ENCODE measurements around the gene TOR1B. TPM values are rescaled to one million over a fixed set of nuclear protein-coding genes. Genes with fewer than 3 reads are reported as not detected.

TOR1B gene
- total RNA-seq, 5 donors from 2014 or later (not counting 1 experiment from before 2014, with no cell fraction given), result 19.3 to 31.0 (median 26.4) TPM

DNA sequence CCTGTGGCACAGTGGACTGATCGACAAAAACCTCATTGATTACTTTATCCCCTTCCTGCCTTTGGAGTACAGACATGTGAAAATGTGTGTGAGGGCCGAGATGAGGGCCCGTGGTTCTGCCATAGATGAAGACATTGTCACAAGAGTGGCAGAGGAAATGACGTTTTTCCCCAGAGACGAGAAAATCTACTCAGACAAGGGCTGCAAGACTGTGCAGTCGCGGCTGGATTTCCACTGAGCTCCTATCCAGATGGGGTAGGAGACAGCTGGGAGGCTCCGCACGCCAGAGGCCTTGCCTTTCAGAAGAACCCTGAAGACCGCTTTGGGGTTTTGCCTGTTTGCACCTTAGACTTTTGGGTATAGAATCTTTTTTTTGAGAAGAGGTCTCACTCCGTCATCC lies 6.4 kb downstream of the TOR1B start:
- H3K4me3 ChIP-seq (ENCODE audit: control insufficient read depth in 1 of 2, extremely low read depth in 1 of 2, low read length in 1 of 2), result no peak overlapping the region
- H3K9me3 Mint-ChIP-seq, result no peaks in the 10 kb centered on the region
- H3K27ac Mint-ChIP-seq, result no peak overlapping the region
- CTCF ChIA-PET, result interaction anchor here in 1 of 2 donors (0.6 kb wide), 1 partner anchor 9 kb away, joined by 6 read pairs; no protein-coding TSS in a partner anchor
- no peak overlapping the region for H3K27ac ChIP-seq (ENCODE audit: low read length)
- H3K36me3 ChIP-seq (ENCODE audit: control insufficient read depth in 2 of 2, extremely low read depth in 1 of 2, insufficient read depth in 1 of 2, low read length in 1 of 2), result peaks cover 0 to 70% of the 10 kb centered on the region in 2 donors
- ATAC-seq (replicated peaks in 1 of 4) (no peak), DNase-seq (no peak)
- WGBS (ENCODE audit: insufficient coverage), result 81% methylated on average over 8 of the region's 11 CpGs
- no peak overlapping the region for H3K4me3 Mint-ChIP-seq
- H3K4me1 ChIP-seq (ENCODE audit: control insufficient read depth in 1 of 2, extremely low read depth in 1 of 2, insufficient read depth in 2 of 2, low read length in 2 of 2), result peaks cover 0 to 15% of the 10 kb centered on the region in 2 experiments
- H3K9me3 ChIP-seq, result no peaks in the 10 kb centered on the region
- H3K27me3 ChIP-seq (replicated peaks in 1 of 2; ENCODE audit: control insufficient read depth in 2 of 2, extremely low read depth in 1 of 2, insufficient read depth in 2 of 2, low read length in 1 of 2), result no peaks in the 10 kb centered on the region
- POLR2A ChIA-PET, result no interaction called here
- H3K4me1 Mint-ChIP-seq, result peaks cover 25 to 34% (median 33%) of the 10 kb centered on the region in 3 donors
- H3K36me3 Mint-ChIP-seq, result peaks cover 35% of the 10 kb centered on the region
- no peaks in the 10 kb centered on the region for H3K27me3 Mint-ChIP-seq

DNA sequence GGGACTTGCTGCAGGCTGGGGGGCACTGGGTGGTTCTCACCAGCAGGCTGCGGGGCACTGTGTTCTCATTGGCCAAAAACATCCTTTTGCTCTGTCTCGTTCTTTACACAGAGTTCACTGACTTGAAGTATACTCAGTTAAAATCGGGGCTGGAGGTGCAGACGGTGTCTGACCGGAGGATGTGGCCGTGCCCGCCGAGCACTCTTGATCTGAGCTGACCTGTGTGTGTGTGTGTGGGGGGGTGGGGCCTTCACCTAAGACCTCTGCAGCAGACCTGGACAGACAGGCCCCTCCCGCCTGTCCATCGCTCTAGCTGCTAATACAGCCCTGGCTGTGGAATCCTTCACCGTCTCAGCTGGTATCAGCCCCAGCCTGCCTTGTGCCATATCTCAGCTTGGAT lies 7.1 kb downstream of the TOR1B start:
- 87% methylated on average over 6 of the region's 11 CpGs for WGBS (ENCODE audit: insufficient coverage)

DNA sequence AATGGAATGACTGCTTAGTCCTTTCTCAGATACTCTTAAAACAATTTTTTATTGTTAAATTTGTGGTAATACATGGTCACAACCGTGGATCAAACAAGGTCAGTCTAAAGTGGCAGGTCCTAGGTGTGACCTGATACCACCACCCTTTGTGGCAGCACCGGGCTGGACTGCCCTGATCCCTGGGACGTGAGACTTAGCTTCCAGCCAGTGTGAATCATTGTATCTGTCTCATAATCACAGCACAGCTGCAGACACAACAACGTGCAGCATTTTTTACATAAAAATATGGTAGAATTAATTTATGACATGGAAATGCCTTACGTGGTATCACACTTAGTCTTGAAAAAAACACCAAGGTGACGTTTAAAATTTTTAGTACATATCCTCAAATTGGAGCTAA lies 7.8 kb downstream of the TOR1B start:
- Mint-ChIP-seq H3K4me1 (peaks cover 19 to 32% (median 25%) of the 10 kb centered on the region in 3 donors), H3K27me3 (no peaks in the 10 kb centered on the region), H3K36me3 (peaks cover 46% of the 10 kb centered on the region), H3K27ac (no peak overlapping the region), H3K4me3 (no peak overlapping the region), H3K9me3 (no peaks in the 10 kb centered on the region)
- H3K27ac ChIP-seq (ENCODE audit: low read length), result no peak overlapping the region
- H3K4me3 ChIP-seq (ENCODE audit: control insufficient read depth in 1 of 2, extremely low read depth in 1 of 2, low read length in 1 of 2), result no peak overlapping the region
- H3K27me3 ChIP-seq (replicated peaks in 1 of 2; ENCODE audit: control insufficient read depth in 2 of 2, extremely low read depth in 1 of 2, insufficient read depth in 2 of 2, low read length in 1 of 2), result no peaks in the 10 kb centered on the region
- H3K36me3 ChIP-seq (ENCODE audit: control insufficient read depth in 2 of 2, extremely low read depth in 1 of 2, insufficient read depth in 1 of 2, low read length in 1 of 2), result peaks cover 13 to 78% of the 10 kb centered on the region in 2 donors
- 100% methylated on average over 2 of the region's 6 CpGs for WGBS (ENCODE audit: insufficient coverage)
- DNase-seq, result no peak
- H3K4me1 ChIP-seq (ENCODE audit: control insufficient read depth in 1 of 2, extremely low read depth in 1 of 2, insufficient read depth in 2 of 2, low read length in 2 of 2), result peaks cover 0 to 6% of the 10 kb centered on the region in 2 experiments
- no peaks in the 10 kb centered on the region for H3K9me3 ChIP-seq
- no peak for ATAC-seq (replicated peaks in 1 of 4)
- ChIA-PET POLR2A (interaction anchor here in 1 of 2 donors (0.6 kb wide), 1 partner anchor 259 kb away, joined by 3 read pairs; no protein-coding TSS in a partner anchor), CTCF (interaction anchor here in 1 of 2 donors (0.6 kb wide), 1 partner anchor 181 kb away, joined by 3 read pairs; no protein-coding TSS in a partner anchor)

More for the DNA sequence above, 7.1 kb downstream of the TOR1B start:
- Histone ChIP-seq H3K36me3 (ENCODE audit: control insufficient read depth in 2 of 2, extremely low read depth in 1 of 2, insufficient read depth in 1 of 2, low read length in 1 of 2) (peaks cover 7 to 77% of the 10 kb centered on the region in 2 donors), H3K9me3 (no peaks in the 10 kb centered on the region), H3K27me3 (replicated peaks in 1 of 2; ENCODE audit: control insufficient read depth in 2 of 2, extremely low read depth in 1 of 2, insufficient read depth in 2 of 2, low read length in 1 of 2) (no peaks in the 10 kb centered on the region), H3K4me1 (ENCODE audit: control insufficient read depth in 1 of 2, extremely low read depth in 1 of 2, insufficient read depth in 2 of 2, low read length in 2 of 2) (peaks cover 0 to 11% of the 10 kb centered on the region in 2 experiments), H3K4me3 (ENCODE audit: control insufficient read depth in 1 of 2, extremely low read depth in 1 of 2, low read length in 1 of 2) (no peak overlapping the region), H3K27ac (ENCODE audit: low read length) (no peak overlapping the region)
- Mint-ChIP-seq H3K36me3 (peaks cover 40% of the 10 kb centered on the region), H3K4me3 (no peak overlapping the region), H3K9me3 (no peaks in the 10 kb centered on the region), H3K27me3 (no peaks in the 10 kb centered on the region), H3K27ac (no peak overlapping the region), H3K4me1 (peaks cover 23 to 32% (median 32%) of the 10 kb centered on the region in 3 donors)
- DNase-seq (no peak), ATAC-seq (replicated peaks in 1 of 4) (no peak)
- ChIA-PET CTCF (interaction anchor here in 1 of 2 donors (0.5 kb wide), 1 partner anchor 433 kb away, joined by 10 read pairs; no protein-coding TSS in a partner anchor), POLR2A (no interaction called here)

DNA sequence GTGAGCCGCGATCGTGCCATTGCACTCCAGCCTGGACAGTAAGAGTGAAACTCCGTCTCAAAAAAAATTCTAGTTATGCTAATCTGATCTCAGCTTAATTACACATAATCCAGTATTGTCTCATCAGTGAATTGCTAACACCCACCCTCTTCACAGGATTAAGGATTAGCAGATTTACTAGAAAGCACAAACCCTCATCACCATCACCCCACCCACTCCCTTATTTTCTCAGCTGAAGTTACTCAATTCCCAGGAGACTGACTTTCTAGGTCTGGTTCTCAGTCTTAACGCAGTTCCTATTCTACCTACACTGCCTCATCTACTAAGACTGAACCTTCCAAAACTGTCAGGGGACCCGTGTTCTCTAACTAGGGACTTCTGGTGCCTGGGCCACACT lies 9.0 kb downstream of the TOR1B start:
- no peaks in the 10 kb centered on the region for H3K27me3 ChIP-seq (replicated peaks in 1 of 2; ENCODE audit: control insufficient read depth in 2 of 2, extremely low read depth in 1 of 2, insufficient read depth in 2 of 2, low read length in 1 of 2)
- ATAC-seq (replicated peaks in 1 of 4) (no peak), DNase-seq (no peak)
- H3K36me3 ChIP-seq (ENCODE audit: control insufficient read depth in 2 of 2, extremely low read depth in 1 of 2, insufficient read depth in 1 of 2, low read length in 1 of 2), result peaks cover 17 to 82% of the 10 kb centered on the region in 2 donors
- Mint-ChIP-seq H3K27me3 (no peaks in the 10 kb centered on the region), H3K4me3 (no peak overlapping the region), H3K4me1 (peaks cover 18 to 29% (median 19%) of the 10 kb centered on the region in 3 donors), H3K9me3 (no peaks in the 10 kb centered on the region), H3K36me3 (peaks cover 48% of the 10 kb centered on the region), H3K27ac (no peak overlapping the region)
- H3K27ac ChIP-seq (ENCODE audit: low read length), result no peak overlapping the region
- peaks cover 0 to 9% of the 10 kb centered on the region in 2 experiments for H3K4me1 ChIP-seq (ENCODE audit: control insufficient read depth in 1 of 2, extremely low read depth in 1 of 2, insufficient read depth in 2 of 2, low read length in 2 of 2)
- CTCF ChIA-PET, result no interaction called here
- POLR2A ChIA-PET, result no interaction called here
- H3K9me3 ChIP-seq, result no peaks in the 10 kb centered on the region
- no peak overlapping the region for H3K4me3 ChIP-seq (ENCODE audit: control insufficient read depth in 1 of 2, extremely low read depth in 1 of 2, low read length in 1 of 2)
- WGBS (ENCODE audit: insufficient coverage), result 60% methylated on average over 6 of the region's 6 CpGs

DNA sequence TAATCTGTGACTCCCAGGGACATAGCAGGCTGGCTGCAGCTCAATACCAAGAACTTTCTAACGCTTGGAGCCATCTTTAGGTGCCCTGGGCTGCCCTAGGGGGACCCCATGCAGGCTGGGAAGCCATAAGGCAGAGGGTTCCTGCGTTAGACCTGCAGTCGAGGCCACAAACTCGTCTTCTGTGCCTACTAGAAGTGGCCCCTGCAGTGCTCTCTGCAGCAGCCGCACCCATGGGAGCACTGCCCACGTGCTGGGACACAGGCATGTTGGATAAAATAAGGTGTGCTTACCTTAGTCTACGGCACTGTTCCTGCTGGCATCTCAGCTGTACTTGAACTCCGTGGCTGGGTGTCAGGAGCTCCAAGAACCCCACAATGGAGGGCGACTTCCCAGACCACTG lies 9.4 kb downstream of the TOR1B start:
- H3K9me3 ChIP-seq, result no peaks in the 10 kb centered on the region
- Mint-ChIP-seq H3K27me3 (no peaks in the 10 kb centered on the region), H3K4me1 (peaks cover 14 to 25% (median 15%) of the 10 kb centered on the region in 3 donors), H3K4me3 (no peak overlapping the region), H3K9me3 (no peaks in the 10 kb centered on the region), H3K36me3 (peaks cover 44% of the 10 kb centered on the region), H3K27ac (no peak overlapping the region)
- no peak for DNase-seq
- no peak for ATAC-seq (replicated peaks in 1 of 4)
- H3K36me3 ChIP-seq (ENCODE audit: control insufficient read depth in 2 of 2, extremely low read depth in 1 of 2, insufficient read depth in 1 of 2, low read length in 1 of 2), result peaks cover 17 to 80% of the 10 kb centered on the region in 2 donors
- ChIA-PET POLR2A (no interaction called here), CTCF (no interaction called here)
- H3K4me3 ChIP-seq (ENCODE audit: control insufficient read depth in 1 of 2, extremely low read depth in 1 of 2, low read length in 1 of 2), result no peak overlapping the region
- H3K27ac ChIP-seq (ENCODE audit: low read length), result no peak overlapping the region
- 96% methylated on average over 9 of the region's 9 CpGs for WGBS (ENCODE audit: insufficient coverage)
- peaks cover 0 to 9% of the 10 kb centered on the region in 2 experiments for H3K4me1 ChIP-seq (ENCODE audit: control insufficient read depth in 1 of 2, extremely low read depth in 1 of 2, insufficient read depth in 2 of 2, low read length in 2 of 2)
- H3K27me3 ChIP-seq (replicated peaks in 1 of 2; ENCODE audit: control insufficient read depth in 2 of 2, extremely low read depth in 1 of 2, insufficient read depth in 2 of 2, low read length in 1 of 2), result no peaks in the 10 kb centered on the region

DNA sequence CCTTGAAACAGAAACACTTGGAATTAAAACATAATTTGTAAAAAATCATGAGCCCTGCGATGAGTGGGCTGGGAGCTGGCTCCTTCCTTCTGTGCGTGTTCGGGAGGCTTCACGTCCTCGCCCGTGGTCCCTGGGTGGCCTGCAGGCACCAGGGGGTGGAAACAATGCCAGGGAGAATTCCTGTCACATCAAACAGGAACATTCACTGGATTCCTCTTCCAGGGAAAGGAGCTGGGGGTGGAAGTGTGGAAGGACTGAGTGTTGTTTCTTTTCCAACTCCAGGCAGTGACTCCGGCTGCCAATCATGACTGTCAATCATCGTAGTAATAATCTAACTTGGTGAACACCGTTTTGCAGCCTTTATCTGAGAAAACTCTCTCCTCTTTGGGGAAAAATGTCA lies 10.7 kb downstream of the TOR1B start:
- Histone ChIP-seq H3K4me3 (ENCODE audit: control insufficient read depth in 1 of 2, extremely low read depth in 1 of 2, low read length in 1 of 2) (no peak overlapping the region), H3K36me3 (ENCODE audit: control insufficient read depth in 2 of 2, extremely low read depth in 1 of 2, insufficient read depth in 1 of 2, low read length in 1 of 2) (peaks cover 17 to 87% of the 10 kb centered on the region in 2 donors), H3K4me1 (ENCODE audit: control insufficient read depth in 1 of 2, extremely low read depth in 1 of 2, insufficient read depth in 2 of 2, low read length in 2 of 2) (peaks cover 0 to 9% of the 10 kb centered on the region in 2 experiments), H3K9me3 (no peaks in the 10 kb centered on the region), H3K27me3 (replicated peaks in 1 of 2; ENCODE audit: control insufficient read depth in 2 of 2, extremely low read depth in 1 of 2, insufficient read depth in 2 of 2, low read length in 1 of 2) (no peaks in the 10 kb centered on the region), H3K27ac (ENCODE audit: low read length) (no peak overlapping the region)
- WGBS (ENCODE audit: insufficient coverage), result 91% methylated on average over 5 of the region's 9 CpGs
- H3K27ac Mint-ChIP-seq, result no peak overlapping the region
- ATAC-seq (replicated peaks in 1 of 4) (no peak), DNase-seq (no peak)
- no peak overlapping the region for H3K4me3 Mint-ChIP-seq
- ChIA-PET CTCF (no interaction called here), POLR2A (no interaction called here)
- H3K27me3 Mint-ChIP-seq, result no peaks in the 10 kb centered on the region
- peaks cover 47% of the 10 kb centered on the region for H3K36me3 Mint-ChIP-seq
- peaks cover 15 to 25% (median 18%) of the 10 kb centered on the region in 3 donors for H3K4me1 Mint-ChIP-seq
- H3K9me3 Mint-ChIP-seq, result no peaks in the 10 kb centered on the region
